NCI-H146 (cell line): Measurements from ENCODE around the gene MKI67.
"Not testable (repeated sequence)": the region's sequence is repeated elsewhere in the genome, so short reads cannot be mapped to it uniquely, and the experiment has no call there.

Source experiments
- DNase-seq: peaks from one replicate; lab custom pipeline; 2025; lab: John Stamatoyannopoulos, UW

The MKI67 gene, protein sequence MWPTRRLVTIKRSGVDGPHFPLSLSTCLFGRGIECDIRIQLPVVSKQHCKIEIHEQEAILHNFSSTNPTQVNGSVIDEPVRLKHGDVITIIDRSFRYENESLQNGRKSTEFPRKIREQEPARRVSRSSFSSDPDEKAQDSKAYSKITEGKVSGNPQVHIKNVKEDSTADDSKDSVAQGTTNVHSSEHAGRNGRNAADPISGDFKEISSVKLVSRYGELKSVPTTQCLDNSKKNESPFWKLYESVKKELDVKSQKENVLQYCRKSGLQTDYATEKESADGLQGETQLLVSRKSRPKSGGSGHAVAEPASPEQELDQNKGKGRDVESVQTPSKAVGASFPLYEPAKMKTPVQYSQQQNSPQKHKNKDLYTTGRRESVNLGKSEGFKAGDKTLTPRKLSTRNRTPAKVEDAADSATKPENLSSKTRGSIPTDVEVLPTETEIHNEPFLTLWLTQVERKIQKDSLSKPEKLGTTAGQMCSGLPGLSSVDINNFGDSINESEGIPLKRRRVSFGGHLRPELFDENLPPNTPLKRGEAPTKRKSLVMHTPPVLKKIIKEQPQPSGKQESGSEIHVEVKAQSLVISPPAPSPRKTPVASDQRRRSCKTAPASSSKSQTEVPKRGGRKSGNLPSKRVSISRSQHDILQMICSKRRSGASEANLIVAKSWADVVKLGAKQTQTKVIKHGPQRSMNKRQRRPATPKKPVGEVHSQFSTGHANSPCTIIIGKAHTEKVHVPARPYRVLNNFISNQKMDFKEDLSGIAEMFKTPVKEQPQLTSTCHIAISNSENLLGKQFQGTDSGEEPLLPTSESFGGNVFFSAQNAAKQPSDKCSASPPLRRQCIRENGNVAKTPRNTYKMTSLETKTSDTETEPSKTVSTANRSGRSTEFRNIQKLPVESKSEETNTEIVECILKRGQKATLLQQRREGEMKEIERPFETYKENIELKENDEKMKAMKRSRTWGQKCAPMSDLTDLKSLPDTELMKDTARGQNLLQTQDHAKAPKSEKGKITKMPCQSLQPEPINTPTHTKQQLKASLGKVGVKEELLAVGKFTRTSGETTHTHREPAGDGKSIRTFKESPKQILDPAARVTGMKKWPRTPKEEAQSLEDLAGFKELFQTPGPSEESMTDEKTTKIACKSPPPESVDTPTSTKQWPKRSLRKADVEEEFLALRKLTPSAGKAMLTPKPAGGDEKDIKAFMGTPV (N-terminal part only)

DNA sequence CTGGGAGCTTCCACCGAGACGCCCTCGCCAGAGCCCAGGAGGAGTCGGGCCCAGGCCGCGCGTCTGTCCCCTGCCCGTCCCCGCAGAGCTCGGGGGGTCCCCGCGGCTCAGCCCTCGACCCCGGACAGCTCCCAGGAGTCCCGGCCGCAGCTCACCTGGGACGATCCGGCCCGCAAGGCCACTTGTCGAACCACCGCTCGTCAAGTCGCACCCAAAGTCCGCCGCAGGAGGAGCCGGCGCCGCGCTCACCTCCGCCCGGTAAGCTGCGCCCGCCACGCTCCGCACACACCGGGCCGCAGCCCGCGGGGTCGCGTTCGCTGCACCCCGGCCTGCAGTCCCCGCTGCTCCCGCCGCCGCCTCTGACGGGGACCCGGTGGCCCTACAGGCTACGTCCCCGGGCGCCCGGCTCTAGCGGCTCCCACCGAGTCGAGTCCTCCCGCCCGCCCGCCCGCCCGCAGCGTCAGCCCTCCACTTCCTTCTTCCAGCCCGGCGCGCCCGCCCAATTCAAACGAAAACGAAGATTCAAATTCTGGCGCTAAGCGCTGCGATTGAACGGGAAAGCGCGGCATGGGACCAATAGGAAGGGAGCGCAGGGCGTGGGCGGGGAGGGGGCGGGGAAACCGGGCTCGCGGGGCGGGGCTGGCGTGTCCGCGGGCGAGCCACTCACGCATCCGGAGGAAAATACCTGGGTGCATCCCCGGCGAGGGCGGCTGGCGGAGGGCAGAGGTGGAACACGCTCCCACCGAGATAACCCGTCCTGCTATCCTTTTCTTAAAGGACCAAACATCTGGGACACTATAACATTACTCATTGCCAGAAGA lies at the start of gene MKI67:
Gene MKI67 (minus strand): TSS at position 480 of the 821 bp plus-strand sequence. CDS start 756 bp downstream, outside the sequence.
- DNase-seq: peak; percentile 94

DNA sequence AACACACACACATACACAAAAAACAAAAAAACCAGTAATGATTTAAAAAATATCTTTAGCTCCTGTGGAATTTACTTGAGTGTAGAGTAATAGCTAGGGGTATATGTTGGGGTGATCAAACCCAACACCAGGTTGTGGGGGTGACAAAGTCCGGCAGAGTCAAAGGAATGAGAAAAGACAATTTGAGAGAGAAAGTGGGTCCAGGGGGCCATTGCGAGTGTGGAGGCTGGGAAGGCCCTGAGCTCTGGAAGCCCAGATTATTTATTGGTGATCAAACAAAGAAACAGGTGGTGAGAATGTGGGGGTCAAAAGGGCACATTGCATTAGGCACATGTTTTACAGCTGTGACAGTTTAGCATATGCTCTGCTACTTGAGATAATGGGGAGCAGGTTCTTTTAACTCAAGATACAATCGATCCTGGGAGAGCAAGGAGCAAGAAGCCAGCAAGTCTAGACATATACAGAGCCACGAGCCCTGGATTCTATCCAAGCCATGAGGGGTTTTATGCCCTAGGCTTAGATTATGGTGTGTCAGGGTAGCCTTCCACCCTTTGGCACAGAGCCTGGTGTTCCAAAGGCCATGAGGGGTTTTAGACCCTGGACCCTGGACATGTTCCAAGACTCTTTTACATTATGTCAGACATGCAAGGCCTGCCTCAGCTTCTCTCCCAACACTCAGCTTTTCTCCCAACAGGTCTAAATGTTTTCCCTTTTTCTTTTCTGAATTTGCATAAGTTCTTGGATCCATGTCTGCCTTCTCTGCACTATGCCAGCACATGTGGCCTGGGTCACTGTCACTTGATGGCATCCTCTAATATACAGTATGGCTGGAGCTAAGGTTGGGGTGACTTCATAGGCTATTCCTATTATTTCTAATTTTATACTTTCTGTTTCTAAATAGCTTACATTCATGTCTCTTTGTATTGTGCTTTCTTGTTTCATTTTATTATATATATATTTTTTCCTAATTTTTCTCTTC lies 48.6 kb upstream of the MKI67 start:
- no peak for DNase-seq

DNA sequence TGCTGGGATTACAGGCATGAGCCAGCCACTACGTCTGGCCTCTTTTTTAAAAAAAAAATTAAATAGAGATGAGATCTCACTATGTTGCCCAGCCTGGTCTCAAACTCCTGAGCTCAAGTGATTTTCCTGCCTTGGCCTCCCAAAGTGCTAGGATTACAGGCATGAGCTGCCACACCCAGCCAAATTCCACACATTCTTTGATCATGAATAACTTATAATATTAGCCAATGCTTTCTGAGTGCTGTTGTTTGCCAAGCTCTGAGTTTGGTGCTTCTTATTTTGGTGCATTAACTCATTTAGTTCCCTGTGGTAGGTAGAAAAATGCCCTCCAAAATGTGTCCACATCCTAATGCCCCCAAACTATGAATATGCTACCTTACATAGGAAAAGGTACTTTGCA lies 47.2 kb upstream of the MKI67 start:
- no peak for DNase-seq

DNA sequence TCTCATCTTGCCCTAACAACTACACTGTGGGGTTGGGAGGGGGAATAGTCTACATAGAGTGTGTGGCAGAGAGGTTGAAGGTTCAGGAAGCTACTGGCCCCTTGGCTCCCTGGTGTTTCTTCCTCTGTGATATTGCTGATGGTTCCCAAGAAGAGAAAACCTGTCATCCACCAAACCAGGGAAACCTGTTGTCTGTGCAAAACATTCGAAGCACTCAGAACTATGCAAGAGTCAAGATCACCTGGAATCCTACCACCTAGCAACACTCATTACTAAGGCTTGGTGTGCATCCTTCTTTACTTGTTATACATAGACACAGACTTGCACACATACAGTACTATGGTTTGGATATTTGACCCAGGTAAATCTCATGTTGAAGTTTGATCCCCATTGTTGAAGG lies 46.5 kb upstream of the MKI67 start:
- DNase-seq: no peak

DNA sequence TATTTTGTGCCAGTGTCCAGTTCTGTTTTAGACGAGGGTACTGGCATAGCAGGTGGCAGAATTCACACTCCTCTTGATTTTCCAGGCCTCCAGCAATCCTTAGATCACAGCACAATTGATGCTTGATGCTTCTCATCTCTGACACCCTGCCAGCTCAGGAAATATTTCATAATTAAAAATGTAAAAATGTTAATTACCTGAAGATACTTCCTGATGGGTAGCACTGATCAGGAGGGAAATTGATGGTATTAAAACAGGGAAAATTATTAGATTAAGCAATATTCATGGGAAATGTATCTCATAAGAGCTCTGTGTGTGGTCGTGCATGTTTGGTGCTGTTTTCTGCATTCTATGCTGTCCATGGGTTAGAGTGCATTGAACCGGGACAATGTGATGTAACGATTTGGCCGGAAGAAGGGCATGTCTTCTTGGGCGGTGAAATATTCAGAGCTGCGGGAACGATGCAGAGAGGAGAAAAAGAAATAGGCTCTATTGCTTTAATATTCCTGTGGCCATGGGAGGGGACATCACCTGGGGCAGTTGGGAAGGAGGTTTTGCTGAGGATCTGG lies 43.7 kb upstream of the MKI67 start:
- DNase-seq: no peak

DNA sequence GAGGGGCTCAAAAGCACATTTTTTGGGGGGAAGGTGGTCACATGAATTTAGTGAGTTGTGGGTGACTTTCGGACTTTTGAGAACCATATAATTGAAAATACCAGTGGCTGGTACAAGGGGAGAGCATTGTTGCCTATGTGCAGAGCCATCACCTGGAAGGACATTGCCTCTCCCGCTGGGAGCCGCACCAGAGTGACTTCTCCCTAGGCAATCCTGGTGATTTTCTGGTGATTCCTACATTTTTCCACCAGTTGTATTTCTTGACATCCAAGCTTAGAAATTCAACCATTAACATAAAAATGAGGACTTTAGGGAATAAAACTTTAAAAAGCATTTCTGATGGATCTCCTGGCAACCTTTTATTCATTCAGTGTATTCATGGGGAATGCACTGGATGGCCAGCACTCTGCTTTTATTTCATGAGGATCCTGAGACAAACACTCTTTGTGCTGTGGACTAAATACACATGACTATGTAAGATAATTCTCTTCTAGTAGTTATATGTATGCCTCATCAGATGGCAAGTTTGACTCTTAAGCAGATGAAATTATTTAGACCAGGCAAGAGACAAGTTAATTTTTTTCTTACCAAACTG lies 41.8 kb upstream of the MKI67 start:
- DNase-seq: no peak

DNA sequence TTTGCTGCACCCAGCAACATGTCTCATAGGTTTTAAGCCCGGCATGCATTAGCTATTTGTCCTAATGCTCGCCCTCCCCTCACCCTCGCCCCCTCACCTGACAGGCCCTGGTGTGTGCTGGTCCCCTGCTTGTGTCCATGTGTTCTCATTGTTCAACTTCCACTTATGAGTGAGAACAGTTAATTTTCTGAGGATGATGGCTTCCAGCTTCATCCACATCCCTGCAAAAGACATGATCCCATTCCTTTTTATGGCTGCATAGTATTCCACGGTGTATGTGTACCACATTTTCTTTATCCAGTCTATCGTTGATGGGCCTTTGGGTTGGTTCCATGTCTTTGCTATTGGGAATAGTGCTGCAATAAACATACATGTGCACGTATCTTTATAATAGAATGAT lies 40.9 kb upstream of the MKI67 start:
- DNase-seq: not testable (repeated sequence)

DNA sequence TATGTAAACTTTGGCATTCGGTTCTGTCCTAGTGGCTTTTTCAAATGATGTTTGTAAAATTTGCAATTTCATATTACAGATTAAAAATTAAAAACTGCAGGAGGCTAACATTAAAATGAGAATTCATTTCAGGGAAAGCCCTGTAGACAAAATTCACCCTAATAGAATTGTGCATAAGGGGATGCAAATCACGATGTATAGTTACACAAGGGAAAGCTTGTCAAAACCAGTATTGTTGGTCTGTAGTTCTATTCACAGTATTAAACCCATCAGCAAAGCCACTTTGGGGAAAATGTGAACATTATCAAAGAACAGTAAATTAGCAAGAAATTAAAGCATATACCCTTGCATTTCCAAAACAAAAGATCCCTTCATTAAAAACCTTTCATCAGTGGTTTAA lies 39.9 kb upstream of the MKI67 start:
- DNase-seq: no peak

DNA sequence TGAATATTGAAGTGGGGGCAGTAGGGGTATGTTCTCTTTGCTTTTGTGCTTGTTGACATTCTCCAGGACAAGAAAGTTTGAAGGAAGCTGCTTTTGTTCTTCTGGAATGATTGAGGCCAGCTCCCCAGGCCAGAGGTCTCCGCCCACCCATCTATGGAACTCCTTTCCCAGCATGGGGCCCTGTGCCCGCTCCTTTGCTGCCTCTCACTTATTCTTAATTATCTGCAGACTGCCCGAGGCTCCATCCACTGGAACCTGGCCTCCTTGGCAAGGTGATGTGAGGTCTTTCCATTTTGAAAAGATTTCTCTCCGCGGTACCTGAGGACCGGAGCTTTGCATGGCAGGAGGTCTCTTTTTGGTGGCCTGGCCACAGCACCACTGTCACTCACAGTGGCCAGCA lies 39.3 kb upstream of the MKI67 start:
- no peak for DNase-seq

DNA sequence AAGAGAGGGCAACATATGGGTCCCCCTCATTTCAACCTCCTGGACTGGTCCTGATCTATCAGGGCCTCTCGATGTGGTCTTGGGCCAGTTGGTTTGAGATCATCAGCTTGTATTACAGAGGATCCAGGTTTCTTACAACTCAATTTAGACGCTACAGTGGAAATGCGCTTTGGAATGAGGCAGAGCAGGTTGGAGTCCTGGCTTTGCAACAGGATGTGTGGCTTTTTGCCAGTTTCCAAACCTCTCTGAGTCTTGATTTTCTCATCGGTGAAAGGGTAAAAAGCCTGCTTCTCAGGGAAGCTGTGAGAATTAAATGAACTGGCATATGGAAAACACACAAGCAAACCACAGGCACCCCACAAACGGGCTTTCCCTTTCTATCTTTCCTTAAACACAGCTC lies 37.5 kb upstream of the MKI67 start:
- DNase-seq: no peak

DNA sequence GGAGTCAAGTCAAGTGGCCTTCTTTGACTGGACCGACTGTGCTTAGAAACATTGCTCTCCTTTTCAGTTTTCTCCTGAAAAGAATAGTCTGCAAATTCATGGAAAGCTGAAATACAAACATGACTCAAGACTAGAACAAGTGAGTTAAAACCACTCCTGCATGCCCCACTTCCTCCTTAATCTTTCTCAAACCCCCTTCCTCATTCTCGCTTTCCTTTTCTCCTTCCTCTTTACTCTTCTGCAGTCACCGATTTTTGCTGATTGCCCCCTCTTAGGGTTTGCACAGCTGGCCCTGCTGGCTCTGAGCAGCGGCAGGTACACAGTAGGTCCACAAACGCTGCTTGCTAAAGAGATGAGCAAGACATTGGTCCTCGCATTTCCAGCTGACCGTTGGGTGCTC lies 34.8 kb upstream of the MKI67 start:
- DNase-seq: no peak

DNA sequence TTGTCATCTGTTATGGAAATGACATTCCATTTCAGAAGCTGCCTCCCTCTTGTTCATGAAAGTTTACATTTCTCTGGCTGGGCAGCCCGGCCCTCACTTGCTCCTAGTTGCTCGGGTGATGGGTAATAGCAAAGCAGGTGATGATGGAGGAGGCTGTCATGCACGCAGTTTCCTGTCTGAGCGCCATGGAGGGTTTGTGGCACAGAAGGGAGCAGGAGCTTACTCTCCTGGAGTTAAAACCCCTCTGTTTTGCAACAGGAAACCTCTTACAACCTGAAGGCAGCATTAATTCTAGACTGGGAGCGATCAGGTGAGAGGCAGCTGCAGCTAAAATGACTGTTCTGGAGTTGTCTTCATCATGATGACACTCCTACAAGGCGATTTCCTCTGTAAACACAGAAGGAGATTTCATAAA lies 34.1 kb upstream of the MKI67 start:
- DNase-seq: no peak

DNA sequence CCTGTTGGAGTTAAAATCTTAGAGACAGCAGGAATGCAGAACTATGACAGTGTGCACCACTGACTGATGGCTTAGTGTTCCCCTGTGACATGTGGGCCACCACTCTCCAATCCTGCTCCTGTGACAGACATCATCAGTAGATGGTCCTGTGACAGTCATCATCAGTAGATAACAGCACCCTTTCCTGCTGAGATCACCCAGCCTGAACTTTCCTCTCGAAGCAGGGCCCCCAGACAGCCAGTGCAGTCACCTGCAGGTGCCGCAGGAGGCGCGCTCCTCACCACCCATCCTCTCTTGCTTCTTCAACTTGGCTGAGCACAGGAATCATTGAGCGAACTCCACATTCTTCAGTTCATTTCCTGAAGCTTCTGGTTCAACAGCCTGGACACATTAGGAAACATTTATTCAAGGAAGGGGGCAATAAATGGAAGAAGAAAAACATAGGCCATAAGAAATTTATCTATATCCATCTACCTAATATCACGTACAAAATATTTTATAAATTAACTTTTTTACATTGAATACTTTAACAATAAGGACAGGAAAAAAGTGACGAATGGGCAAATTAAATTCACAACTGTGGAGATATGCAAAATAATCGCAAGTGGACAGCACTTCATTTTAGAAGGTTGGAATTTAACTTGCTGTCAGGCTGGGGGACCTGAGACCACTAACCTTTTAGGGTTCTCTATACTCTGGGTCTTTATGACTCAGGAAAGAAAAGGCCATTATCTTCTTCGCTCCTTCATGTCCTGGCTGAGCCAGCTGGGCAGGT lies 32.0 kb upstream of the MKI67 start:
- DNase-seq: no peak

DNA sequence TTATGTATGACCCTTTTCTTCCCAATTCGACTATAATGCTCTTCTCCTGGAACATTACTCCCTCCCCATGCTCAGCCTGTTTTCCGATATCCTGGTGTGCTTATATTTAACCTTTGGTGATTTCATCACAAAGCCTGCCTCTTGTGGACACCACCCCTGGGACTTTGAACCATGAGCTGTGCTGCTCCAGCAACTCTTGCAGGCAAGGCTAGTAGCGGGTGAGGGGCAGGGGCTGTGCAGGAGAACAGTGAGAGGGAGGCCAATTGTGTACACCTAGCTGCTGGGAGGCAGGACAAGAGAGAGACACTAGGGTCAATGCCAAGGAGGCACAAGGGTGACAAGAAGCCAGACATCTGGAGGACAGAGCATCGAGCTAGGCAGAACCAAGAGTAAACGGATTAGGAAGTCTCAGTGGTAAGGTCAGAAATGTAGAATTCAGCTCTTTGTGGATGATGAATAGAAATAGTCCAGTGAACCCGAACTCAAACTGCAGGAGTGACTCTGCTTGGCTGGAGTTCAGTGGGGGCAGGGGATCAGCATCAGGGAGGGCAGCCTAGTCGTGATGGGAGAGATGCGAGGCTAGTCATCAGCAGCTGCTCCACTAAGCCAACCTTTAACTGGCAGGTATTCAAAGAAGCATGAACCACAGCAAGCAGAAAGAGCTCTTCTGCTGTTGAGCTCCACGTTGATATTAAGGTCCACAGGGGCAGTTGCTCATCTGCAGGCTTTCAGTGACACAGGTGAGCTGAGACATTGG lies 31.0 kb upstream of the MKI67 start:
- no peak for DNase-seq

DNA sequence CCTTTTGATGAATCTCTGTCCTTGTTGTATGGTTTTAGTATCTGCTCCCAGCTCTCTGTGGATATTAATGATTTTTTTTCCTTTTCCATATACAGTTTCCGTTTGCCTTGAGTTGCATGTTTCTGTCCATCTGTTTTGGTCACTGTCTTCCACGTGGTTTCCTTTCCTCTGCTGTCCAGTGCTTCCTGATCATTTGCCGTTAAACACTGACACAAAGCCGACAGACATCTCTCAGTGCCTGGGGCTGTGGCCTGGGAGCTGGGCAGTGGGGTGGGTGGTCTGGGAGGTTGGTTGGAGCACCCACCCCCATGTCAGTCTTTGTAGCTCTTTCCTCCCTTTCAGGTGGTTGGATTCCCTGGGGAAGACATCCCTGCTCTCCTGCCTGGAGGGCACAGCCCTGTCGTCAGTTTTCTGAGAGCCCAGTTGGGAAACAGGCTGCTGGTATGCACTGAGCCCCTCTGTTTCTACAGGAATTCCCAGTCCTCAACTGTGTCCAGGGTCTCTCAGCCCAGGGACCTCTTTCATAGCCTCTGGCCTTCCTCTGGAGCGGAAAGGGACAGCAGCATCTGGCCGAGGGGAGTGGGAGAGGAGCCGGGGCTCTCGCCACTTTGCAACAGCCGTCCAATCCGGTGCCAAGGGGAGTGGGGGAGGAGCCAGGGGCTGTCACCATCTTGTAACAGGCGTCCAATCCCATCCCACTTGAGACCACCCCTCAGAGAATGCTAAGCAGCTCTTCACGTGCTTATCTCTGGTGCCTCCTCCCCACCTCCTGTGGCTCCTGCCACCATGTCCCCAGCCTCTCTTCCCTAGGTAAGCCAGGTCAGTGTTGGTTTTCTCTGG lies 26.7 kb upstream of the MKI67 start:
- DNase-seq: no peak

DNA sequence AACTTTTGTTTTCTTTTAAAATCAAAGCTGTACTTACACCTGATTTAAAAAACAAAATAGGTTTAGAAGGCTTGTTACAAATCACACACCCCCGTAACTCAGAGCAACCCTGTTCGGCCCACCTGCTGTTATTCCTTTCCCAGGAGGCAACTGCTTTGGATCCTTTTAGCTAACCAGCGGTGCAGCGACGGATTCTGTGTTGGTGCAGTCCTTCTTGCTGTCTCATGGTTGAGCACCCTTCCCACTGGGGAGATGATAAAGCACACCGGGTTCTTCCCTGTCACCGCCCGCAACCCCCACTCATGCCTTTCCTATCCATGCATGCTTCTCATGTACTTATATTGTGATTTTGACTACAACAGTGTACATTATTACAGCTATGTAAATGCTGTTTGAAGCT lies 24.8 kb upstream of the MKI67 start:
- no peak for DNase-seq

DNA sequence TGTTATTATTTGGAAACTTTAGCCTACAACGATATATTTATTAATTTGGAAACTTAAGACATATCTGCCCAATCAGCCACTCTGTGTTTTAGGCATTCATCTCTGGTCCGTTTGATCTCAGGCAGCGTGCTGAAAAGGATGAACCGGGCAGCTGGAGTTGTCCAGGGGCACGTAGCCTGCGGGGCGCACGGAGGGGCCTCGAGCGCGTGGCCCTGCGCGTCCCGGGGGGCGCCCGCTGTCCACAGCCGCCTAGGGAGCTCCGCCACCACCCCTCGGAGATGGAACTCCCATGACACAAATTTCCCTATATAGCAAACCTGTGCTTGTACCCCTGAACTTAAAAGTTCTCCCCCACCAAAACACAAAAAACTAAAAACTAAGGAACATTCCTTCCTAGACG lies 24.3 kb upstream of the MKI67 start:
- DNase-seq: no peak
